Mucosa of gallbladder (tissue), 1 donor: ENCODE measurements around the gene EMP3. TPM values are rescaled to one million over a fixed set of nuclear protein-coding genes. Genes with fewer than 3 reads are reported as not detected.
"Not testable (repeated sequence)": the region's sequence is repeated elsewhere in the genome, so short reads cannot be mapped to it uniquely, and the experiment has no call there.

Experiments used
- DNase-seq: peaks from one replicate; pipeline ENCODE4 v3.0.0-alpha.2; 2020; ENCODE audit warnings: low spot score
- total RNA-seq: library from RNA; stranded (reverse); gene quantifications from one replicate; pipeline ENCODE4 v1.2.1, GENCODE V29; 2021
- donor health status: DM: no; HTN: no; CAD: no.

The EMP3 gene, protein sequence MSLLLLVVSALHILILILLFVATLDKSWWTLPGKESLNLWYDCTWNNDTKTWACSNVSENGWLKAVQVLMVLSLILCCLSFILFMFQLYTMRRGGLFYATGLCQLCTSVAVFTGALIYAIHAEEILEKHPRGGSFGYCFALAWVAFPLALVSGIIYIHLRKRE
- 52.4 TPM for total RNA-seq

GRCh38 chr19:48325265-48325910 lies at the start of gene EMP3:
EMP3 (plus strand) TSS chr19:48325552; CDS start chr19:48326845, 1,293 bp downstream.
- peak; percentile 77 for DNase-seq

GRCh38 chr19:48279747-48280146 lies 45.6 kb upstream of the EMP3 start:
- DNase-seq: no peak

GRCh38 chr19:48283908-48284307 lies 41.4 kb upstream of the EMP3 start:
- DNase-seq: no peak

GRCh38 chr19:48284896-48285295 lies 40.5 kb upstream of the EMP3 start:
- DNase-seq: no peak

GRCh38 chr19:48287748-48288147 lies 37.6 kb upstream of the EMP3 start:
- no peak for DNase-seq

DNA sequence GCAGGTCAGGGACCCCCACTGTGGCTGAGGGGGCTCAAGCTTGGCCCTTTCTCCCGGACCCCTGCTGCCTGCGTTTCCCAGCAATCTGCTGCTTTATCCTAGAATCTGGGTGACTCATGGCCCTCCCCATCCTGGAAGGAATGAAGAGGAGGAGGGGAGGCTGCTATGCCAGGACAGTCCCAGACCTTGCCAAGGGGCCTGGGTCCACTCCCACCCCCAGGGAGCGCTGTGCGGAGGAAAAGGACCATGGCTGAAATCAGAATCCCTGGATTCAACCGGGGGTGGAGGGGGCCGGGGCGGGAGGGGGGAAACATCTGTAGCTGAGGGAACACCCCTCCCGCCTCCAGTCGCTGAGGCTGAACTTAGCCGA lies 35.0 kb upstream of the EMP3 start:
- DNase-seq: no peak

GRCh38 chr19:48290771-48291488 lies 34.4 kb upstream of the EMP3 start:
- DNase-seq: peak; percentile 67

- DNase-seq: not testable (repeated sequence)
Measured at GRCh38 chr19:48291489-48291815, 33.9 kb upstream of the EMP3 start.

- no peak for DNase-seq
Measured at GRCh38 chr19:48292798-48293197, 32.6 kb upstream of the EMP3 start.

- no peak for DNase-seq
Measured at GRCh38 chr19:48295458-48295857, 29.9 kb upstream of the EMP3 start.

- no peak for DNase-seq
Measured at GRCh38 chr19:48296963-48297734, 28.2 kb upstream of the EMP3 start.

DNA sequence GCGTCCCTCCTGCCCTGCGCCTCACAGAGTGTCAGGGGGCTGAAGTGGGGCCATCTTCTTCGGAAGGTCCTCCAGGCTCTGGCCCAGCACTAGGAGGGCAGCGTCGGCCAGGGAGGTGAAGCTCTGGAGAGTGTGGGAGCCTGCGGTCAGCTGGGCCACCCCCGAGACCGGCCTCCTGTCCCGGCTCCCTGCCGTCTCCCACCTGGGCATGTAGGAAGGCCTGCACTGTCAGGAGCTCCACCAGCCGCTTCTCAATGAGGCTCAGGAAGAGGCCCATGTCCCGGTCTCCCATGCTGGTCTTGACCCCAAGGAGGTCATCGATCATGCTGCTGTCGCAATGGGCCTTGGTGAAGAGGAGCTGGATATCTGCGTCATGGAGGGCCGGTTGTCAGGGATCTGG lies 27.4 kb upstream of the EMP3 start:
- DNase-seq: no peak

GRCh38 chr19:48301886-48302599 lies 23.3 kb upstream of the EMP3 start:
- no peak for DNase-seq

GRCh38 chr19:48302600-48302959 lies 22.8 kb upstream of the EMP3 start:
- DNase-seq: no peak

DNA sequence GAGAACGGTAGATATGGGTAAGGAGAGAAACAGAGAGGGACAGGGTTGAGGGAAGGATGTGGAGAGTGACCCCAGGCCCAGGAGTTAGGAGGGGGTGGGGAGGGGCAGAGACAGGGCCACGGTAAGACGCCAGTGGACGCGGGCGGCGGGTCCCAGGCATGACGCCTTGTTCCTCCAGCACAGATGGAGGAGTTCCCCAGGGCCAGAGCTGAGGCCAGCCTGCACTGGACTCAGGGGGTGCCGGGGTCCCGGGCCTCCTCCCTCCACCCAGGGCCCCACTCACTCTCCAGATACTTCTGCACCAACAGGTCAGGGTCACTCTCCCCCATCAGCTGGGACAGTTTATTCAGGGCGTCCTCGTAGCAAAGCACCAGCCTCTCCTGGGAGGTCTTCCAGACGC lies 22.0 kb upstream of the EMP3 start:
- no peak for DNase-seq

- no peak for DNase-seq
Measured at GRCh38 chr19:48303866-48304265, 21.5 kb upstream of the EMP3 start.

- DNase-seq: no peak
Measured at GRCh38 chr19:48308631-48309586, 16.4 kb upstream of the EMP3 start.

- DNase-seq: not testable (repeated sequence)
Measured at GRCh38 chr19:48309731-48310130, 15.6 kb upstream of the EMP3 start.

DNA sequence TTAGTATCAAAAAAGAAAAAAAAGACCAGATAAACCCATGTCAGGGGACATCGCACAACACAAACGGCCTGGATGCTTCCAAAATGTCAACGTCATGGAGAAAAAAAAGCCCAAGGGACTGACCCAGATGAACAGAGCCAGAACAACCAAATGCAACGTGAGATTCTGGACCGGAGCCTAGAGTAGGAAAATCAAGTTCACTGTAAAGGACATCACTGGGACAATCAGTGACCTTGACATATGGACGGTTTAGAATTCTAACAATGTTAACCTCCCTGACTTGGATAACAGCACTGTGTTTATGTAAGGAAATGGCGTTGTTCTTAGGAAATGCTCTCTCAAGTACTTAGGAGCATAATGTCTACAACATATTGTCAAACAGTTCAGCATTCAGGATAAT lies 15.1 kb upstream of the EMP3 start:
- DNase-seq: no peak

DNA sequence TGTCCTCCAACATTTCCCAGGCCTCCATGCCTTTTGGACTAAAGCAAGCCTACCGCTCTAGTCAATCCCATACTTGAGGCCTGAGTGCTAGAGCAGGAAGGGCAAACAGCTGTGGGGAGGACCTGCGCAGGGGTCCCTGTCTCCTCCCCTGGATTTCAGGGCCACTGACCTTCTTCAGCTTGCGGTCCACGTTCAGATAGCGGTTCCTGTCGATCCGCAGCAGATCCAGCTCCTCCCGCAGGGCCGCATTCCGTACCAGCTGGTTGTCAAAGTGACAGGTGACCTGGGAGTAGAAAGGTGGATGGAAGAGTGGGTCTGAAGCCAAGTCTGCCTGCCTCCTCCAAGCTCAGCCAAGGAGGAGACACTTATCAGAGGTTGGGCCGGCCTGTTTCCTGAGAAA lies 14.0 kb upstream of the EMP3 start:
- DNase-seq: no peak

- DNase-seq: no peak
Measured at GRCh38 chr19:48315712-48316111, 9.6 kb upstream of the EMP3 start.
